A673 (cell line): ENCODE measurements around the gene ITGB8.

ENCODE experiments used
- CTCF ChIP-seq: fragments of 300-800, 200-600 bp; sonication (generic); conservative IDR thresholded peaks from 2 replicates; pipeline ENCODE4 v1.5.1; 2017; ENCODE audit warnings: low read depth, mild to moderate bottlenecking, antibody characterized with exemption, low read length, moderate library complexity, mixed read lengths
- EZH2 ChIP-seq: fragments of 200-600 bp; sonication (generic); IDR thresholded peaks from 2 replicates; pipeline ENCODE4 v1.6.1; 2017; ENCODE audit warnings: borderline replicate concordance, low read depth, mild to moderate bottlenecking, mixed read lengths, antibody characterized with exemption, low read length; ENCODE audit not compliant: poor library complexity, severe bottlenecking

- no peak for TF ChIP-seq EZH2
- no peak for TF ChIP-seq CTCF
Measured at GRCh38 chr7:20395511-20395910, 64.8 kb downstream of the ITGB8 start.
